Measurements from ENCODE around the gene GJB4.
"Not testable (repeated sequence)": the region's sequence is repeated elsewhere in the genome, so short reads cannot be mapped to it uniquely, and the experiment has no call there.

GJB4 gene

DNA sequence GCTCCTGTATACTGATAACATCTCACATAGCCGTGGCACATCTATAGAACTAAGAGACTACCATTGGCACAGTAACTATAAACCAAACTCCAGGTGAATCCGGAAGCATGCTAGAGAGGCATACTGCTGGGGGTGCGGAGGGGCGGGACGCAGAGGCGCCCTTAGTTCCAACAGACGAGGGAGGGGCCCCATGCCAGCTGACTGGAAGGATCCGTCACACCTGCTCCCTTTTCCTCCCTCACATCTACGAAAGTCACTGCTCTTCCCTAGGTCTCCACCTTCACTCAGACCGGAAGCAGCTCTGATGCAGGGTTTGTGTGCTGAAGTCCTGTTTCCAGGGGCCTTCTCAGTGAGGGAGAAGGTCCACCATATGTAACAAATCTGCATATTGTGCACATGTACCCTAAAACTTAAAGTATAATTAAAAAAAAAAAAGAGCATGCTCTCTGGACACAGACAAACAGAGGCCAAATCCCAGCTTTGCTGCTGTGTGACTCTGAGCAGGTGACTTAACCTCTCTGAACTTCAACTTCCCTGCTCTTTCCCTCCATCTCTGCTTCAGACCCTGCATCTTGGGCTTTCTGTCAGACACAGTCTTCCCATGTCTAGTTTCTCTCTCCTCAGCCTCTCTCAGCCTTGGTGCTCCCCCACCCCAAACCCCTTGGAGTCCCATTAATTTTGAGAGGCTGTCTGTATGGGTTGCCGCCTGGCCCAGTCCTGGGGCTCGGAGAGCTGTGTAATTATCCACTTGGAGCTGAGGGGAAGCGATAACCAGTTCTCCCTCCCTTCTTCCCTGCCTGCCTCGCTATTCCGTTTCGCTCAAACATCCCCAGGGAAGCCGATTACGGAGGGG is 12.5 kb upstream of the GJB4 start:
- DNase-seq (ENCODE audit: low spot score): no peak

GRCh38 chr1:34747638-34747941 is 11.9 kb upstream of the GJB4 start:
- no peak for DNase-seq (ENCODE audit: low spot score)

DNA sequence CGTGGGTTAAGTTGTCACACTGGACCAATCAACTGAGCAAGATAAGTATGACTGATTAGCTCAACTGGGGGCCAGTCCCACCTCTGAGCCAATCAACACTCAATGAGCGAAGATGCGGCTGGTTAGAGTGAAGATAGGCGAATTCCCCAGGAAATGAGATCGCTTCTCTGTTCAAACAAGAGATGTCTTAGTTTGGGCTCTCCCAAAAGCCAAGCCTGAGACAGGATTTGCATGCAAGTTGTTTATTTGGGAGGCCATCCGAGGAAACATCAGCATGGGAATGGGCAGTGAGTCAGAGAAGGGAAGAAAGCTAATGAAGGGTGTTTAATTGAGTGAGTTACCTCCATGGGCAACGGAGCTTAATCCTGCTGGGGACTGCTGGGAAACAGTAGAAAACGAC is 9.5 kb upstream of the GJB4 start:
- DNase-seq (ENCODE audit: low spot score): no peak

DNA sequence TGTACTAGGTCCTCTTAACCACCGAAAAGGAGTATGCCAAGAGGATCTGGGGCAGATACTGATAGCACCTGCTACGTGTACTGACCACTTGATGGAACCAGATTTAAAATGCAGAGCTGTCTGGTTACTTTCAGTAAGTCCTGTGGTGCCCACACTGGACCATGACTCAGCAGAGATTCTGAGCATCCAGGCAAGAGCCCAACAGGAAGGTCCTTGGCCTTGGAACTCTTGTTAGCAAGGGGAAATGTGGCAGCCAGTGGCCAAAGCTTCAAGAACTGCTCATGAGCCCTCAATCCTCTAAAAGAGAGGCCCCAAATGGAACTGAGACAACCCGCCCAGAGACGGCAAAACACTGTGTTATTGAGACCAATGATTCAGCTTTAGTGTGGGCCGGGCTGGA is 8.9 kb upstream of the GJB4 start:
- no peak for DNase-seq (ENCODE audit: low spot score)

GRCh38 chr1:34753163-34753562 is 6.4 kb upstream of the GJB4 start:
- DNase-seq (ENCODE audit: low spot score): no peak

DNA sequence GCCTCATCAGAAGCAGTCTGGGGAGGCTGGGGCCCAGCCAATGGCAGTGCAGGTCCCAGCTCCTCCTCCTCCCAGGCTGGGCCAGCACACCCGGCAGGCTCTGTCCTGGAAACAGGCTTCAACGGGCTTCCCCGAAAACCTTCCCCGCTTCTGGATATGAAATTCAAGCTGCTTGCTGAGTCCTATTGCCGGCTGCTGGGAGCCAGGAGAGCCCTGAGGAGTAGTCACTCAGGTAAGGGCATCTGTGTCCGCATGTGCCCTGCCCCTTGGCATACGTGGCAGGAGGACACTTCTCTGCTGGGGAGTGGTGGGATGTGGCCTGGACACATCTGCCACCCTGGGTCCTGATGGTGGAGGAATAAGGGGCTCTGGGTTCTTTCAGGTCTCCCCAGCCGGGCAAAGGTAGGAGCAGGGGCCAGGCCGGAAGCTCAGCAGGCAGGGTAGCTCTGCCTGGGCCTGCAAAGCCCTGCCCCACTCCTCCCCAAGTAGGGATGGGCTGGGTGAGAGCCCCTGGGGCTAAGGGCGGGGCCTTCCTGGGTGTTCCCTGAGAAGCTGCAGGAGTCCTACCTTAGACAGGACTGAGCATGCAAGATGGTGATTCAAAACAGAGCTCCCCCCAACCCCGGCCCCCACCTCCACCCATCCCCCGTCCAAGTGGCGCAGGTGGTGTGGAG is 4.4 kb upstream of the GJB4 start, which contains the start of gene GJB5:
TSS of gene GJB5 (plus strand) at position 84 of the 674 bp plus-strand sequence. CDS start 2,284 bp downstream, outside the sequence.
- no peak for DNase-seq (ENCODE audit: low spot score)

GRCh38 chr1:34755961-34756360 is 3.6 kb upstream of the GJB4 start:
- no peak for DNase-seq (ENCODE audit: low spot score)

- DNase-seq (ENCODE audit: low spot score): no peak
Measured at GRCh38 chr1:34757386-34757785, 2.2 kb upstream of the GJB4 start.

DNA sequence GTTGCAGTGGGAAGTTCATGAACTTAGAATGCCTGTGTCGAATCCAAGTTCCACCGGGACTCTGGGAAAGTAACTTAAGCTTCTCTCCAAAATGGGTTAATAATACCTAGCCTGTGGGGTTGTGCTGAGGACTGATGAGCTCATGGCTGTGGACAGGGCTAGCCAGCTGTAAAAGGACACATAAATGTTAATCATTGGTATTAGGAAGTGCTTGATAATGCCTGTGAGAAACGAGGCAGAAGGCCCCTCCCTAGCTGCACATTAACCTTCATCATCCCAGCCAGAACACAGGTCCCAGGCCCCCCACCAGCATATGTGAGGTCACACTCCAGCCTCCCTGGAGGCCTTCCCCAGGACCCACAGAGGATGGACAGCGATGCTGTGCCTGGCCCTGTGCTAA is 789 bp upstream of the GJB4 start:
- no peak for DNase-seq (ENCODE audit: low spot score)

- DNase-seq (ENCODE audit: low spot score): no peak
Measured at GRCh38 chr1:34761176-34761761, 1.7 kb downstream of the GJB4 start.

DNA sequence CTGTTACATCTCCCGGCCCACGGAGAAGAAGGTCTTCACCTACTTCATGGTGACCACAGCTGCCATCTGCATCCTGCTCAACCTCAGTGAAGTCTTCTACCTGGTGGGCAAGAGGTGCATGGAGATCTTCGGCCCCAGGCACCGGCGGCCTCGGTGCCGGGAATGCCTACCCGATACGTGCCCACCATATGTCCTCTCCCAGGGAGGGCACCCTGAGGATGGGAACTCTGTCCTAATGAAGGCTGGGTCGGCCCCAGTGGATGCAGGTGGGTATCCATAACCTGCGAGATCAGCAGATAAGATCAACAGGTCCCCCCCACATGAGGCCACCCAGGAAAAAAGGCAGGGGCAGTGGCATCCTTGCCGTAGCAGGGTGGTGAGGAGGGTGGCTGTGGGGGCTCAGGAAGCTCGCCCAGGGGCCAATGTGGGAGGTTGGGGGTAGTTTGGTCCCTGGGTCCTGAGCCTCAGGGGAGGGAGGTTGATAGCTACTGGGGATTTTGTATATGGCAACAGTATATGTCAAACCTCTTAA is 2.3 kb downstream of the GJB4 start:
- DNase-seq (ENCODE audit: low spot score): no peak

DNA sequence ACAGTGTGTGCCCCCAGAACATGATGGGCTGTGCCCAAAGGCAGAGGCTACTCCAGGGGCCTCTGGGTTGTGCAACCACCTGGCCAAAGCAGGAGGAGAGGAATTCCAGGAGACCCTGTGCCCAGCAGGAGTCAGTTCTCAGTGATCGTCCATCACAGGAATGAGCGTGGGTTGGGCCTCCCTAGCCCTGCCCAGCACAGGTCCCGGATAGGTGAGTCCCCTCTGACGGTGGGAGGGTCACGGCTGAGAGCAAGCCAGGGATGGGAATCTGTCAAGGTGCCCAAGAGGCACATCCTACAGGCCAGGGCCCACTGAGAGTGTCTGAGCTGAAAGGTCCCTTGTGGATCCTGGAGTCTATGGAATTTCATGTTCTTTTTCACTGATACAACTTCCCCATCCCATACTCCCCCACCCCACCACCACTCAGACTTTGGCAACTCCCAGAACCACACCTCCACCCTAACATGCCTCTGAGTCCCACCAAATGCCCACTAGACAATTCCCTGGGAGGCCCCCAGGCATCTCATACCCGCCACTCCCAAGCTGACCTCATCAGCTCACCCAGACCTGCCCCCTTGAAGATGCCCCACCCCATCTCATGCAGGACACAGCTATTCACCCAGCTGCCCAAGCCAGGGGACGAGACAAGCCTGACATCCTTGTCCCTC is 3.1 kb downstream of the GJB4 start:
- no peak for DNase-seq (ENCODE audit: low spot score)

DNA sequence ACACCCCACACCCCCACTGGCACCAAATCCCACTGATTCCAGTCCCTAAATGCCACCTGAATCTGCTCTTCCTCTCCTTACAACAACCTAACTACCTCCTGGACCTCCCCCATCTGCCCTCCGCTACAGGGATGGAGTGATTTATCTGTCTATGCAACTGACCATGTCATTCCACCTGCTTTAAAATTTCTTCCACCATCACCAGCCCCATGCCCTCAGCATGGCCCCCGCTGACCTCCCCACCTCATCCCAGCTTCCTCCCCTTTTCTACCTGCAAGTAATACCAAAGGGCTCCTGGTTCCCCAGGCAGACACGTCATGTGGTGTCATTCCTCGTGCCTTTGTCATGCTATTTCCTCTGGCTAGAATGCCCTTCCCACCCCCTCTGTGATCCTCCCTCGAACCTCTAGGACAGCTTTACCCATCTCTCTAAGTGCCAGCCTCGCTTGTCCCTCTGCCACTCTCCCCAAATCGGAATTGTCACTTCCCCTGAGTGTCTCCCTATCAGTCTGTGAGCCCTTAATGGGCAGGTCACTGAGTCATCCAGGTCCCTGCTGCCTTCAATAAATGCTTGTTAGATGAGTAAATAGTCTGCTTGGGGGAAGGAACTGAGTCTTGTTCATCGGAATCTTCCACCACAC is 3.7 kb downstream of the GJB4 start:
- no peak for DNase-seq (ENCODE audit: low spot score)

GRCh38 chr1:34768856-34769255 is 9.3 kb downstream of the GJB4 start:
- no peak for DNase-seq (ENCODE audit: low spot score)

GRCh38 chr1:34770891-34771504 is 11.5 kb downstream of the GJB4 start:
- DNase-seq (ENCODE audit: low spot score): no peak

DNA sequence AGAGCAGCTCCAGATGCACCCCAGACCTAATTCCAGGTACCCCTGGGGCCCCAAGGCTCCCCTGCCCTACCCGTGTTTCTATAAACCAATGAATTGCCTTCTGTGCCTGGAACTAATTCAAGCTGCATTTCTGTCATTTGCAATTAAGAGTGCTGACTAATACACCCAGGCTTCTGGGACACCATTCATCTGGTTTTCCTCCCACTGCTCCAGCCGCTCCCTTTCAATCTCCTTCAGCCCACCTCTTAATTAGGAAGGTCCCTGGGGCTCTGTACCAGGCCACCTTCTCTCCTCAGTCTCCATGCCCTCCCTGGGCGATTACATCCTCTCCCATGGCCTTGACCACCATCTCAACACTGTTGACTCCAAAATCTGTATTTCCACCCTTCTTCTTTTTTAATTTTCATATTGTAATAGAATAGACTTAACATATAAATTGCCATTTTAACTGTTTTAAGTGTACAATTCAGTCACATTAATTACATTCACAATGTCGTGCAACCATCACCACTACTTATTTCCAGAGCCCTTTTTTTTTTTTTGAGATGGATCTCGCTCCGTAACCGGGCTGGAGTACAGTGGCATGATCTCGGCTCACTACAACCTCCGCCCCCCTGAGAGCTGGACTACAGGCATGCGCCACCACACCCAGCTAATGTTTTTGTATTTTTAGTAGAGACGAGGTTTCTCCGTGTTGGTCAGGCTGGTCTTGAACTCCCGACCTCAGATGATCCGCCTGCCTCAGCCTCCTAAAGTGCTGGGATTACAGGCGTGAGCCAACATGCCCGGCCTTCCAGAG is 12.2 kb downstream of the GJB4 start:
- DNase-seq (ENCODE audit: low spot score): no peak

DNA sequence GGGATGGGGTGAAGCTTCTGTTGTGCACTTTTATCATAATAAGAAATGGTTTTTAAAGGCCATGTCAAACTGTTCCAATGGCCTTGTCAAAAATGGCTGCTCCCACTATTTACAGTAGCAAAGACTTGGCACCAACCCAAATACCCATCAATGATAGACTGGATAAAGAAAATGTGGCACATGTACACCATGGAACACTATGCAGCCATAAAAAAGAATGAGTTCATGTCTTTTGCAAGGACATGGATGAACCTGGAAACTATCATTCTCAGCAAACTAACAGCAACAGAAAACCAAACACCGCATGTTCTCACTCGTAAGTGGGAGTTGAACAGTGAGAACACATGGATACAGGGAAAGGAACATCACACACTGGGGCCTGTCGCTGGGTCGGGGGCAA is 13.6 kb downstream of the GJB4 start:
- not testable (repeated sequence) for DNase-seq (ENCODE audit: low spot score)

DNA sequence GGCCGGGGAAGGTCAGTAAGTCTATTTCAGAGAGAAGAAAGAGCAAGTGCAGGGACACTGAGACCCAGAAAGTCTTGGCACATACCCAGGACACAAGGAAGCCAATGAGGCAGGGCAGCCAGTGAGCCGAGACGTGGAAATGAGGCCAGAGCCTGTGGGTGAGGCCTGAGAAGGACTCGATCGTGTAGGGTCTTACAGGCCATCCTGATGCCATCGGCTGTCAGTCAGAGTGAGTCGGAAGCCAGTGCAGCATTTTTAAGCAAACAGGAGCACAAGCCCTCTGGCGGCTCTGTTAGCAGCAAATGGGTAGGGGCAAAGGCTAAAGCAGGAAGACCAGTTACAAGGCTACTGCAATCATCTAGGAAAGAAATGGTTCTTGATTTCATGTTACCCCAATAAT is 15.4 kb downstream of the GJB4 start:
- no peak for DNase-seq (ENCODE audit: low spot score)

DNA sequence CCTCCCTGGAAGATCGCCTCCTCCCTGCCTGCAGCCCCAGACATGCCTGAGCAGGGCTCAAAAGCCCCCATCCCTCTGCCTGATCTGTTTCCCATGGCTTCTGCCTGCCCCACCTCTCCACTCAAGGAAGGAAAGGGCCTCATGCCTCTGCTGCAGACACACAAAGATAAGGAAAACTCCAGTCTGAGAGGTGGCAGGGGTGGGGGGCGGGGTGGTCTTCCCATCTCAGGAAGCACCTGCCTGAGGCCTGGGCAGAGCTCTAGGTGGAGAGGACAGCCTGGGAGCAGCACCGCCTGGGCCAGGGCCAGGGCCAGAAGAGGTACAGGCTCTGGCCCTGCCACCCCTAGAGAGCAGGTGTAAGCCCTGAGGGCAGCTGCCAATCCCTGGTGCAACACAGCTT is 17.4 kb downstream of the GJB4 start:
- no peak for DNase-seq (ENCODE audit: low spot score)

DNA sequence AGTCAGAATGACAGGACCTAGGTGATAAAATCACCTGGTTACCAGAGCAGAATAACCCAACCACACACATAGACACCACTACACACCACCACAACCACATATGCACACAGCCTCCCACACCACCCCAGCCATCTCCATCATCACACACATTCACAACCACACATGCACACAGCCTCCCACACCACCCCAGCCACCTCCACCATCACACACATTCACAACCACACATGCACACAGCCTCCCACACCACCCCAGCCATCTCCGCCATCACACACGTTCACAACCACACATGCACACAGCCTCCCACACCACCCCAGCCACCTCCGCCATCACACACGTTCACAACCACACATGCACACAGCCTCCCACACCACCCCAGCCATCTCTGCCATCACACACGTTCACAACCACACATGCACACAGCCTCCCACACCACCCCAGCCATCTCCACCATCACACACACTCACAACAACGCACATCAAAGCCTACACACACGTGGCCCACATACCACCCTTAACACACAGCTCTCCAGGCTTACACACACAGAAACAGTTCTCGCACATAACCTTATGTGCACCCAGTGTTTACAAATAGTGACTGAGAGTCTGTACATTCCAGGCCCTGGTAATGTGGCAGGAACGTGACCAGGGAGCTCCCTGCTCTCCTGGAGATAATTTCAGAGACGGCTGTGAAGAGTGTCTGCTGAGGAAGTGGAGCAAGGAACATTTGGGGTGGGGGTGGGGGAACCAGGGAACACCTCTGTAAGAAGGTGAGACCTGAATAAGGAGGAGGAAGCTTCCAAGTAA is 18.2 kb downstream of the GJB4 start:
- no peak for DNase-seq (ENCODE audit: low spot score)

Measured in CD4-positive, alpha-beta T cell treated with Interleukin-15 for 4 hours (primary cell).